Bronchial epithelial cell (primary cell): ENCODE measurements around the gene FABP1. TPM values are rescaled to one million over a fixed set of nuclear protein-coding genes. Genes with fewer than 3 reads are reported as not detected.

Experiments
- DNase-seq: peaks from one replicate; pipeline ENCODE4 v3.0.0-alpha.2; 2010; ENCODE audit warnings: low read depth
- FAIRE-seq: peaks from 2 replicates; lab custom pipeline; 2011; peaks lifted over from hg19 to GRCh38; lab: Jason Lieb, UNC
- H3K27me3 ChIP-seq: 2 replicates; pipeline ENCODE4 v1.5.1; 2011; ENCODE audit warnings: low read length; ENCODE audit not compliant: control insufficient read depth, insufficient read depth
- H3K36me3 ChIP-seq: 2 replicates; pipeline ENCODE4 v1.5.1; 2011; ENCODE audit warnings: low read length; ENCODE audit not compliant: control insufficient read depth, insufficient read depth
- H3K4me3 ChIP-seq: 2 replicates; pipeline ENCODE4 v1.5.1; 2011; ENCODE audit warnings: mild to moderate bottlenecking, low read depth, low read length, control low read depth
- total RNA-seq: library from RNA; depleted of rRNA; stranded (reverse); fragments of >200 nt; gene quantifications from 2 replicates; pipeline ENCODE4 v1.2.1, GENCODE V29; 2014
- TF ChIP-seq, protein P1 (sequence below): IDR thresholded peaks from 2 replicates; pipeline ENCODE4 v1.5.1; 2011; ENCODE audit warnings: mild to moderate bottlenecking, moderate library complexity, low read length, control low read depth, inconsistent platforms; ENCODE audit not compliant: insufficient read depth, severe bottlenecking

The FABP1 gene
- total RNA-seq, 1 donor from 2014 or later: not detected

DNA sequence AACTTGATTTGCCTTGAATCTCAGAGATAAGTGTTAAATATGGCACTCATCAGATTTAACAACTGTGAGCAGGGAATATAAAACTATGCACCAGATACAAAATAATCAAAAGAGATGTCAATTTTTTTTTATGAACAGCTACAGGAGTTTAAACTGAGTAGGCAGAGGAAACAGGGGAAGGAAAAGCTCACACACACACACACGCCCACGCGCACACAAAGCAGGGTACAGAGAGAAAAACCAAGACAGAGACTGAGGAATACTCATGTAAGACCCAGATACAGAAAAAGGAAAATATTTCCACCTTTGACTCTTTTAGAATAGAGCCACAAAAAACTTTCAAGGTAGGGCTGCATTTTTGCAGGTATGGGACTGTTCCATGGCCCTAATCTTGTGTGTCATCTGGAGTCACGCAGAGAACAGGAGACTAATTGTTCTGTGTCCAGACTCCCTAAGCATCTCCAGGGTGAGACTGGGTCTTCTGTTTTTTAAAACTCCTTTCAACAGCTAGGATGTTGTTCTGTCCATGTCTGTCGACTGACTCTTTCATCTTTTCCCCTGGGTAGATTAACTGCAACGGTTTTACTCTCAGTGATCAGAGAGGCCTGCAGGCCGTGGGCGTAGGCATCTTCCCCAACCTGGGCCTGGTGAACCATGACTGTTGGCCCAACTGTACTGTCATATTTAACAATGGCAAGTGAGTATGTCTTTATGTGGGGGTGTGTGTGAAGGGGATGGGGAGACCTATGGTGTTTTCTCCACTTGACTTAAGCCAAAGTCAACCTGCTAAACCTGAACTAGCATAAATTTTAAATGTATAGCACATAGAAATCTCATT, 37.2 kb downstream of the FABP1 start:
- Histone ChIP-seq H3K36me3 (no peaks in the 10 kb centered on the region), H3K4me3 (no peak overlapping the region), H3K27me3 (no peaks in the 10 kb centered on the region)
- TF ChIP-seq, protein P1, sequence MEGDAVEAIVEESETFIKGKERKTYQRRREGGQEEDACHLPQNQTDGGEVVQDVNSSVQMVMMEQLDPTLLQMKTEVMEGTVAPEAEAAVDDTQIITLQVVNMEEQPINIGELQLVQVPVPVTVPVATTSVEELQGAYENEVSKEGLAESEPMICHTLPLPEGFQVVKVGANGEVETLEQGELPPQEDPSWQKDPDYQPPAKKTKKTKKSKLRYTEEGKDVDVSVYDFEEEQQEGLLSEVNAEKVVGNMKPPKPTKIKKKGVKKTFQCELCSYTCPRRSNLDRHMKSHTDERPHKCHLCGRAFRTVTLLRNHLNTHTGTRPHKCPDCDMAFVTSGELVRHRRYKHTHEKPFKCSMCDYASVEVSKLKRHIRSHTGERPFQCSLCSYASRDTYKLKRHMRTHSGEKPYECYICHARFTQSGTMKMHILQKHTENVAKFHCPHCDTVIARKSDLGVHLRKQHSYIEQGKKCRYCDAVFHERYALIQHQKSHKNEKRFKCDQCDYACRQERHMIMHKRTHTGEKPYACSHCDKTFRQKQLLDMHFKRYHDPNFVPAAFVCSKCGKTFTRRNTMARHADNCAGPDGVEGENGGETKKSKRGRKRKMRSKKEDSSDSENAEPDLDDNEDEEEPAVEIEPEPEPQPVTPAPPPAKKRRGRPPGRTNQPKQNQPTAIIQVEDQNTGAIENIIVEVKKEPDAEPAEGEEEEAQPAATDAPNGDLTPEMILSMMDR: no peak
- FAIRE-seq (no peak), DNase-seq (no peak)

DNA sequence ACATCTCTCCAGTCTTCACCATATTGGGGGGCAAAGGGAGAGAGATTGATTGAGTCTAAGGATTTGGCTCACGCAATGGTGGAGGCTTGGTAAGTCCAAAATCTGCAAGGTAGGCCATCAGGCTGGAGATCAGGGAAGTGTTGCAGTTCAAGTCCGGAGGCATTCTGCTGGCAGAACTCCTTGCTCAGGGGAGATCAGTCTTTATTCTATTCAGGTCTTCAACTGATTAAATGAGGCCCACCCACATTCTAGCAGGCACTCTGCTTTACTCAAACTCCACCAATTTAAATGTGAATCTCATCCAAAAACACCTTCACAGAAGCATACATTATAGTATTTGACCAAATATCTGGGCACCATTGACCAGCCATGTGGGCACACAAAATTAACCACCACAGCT, 38.9 kb downstream of the FABP1 start:
- TF ChIP-seq, protein P1: no peak
- no peaks in the 10 kb centered on the region for H3K36me3 ChIP-seq
- H3K4me3 ChIP-seq: no peak overlapping the region
- DNase-seq (no peak), FAIRE-seq (no peak)
- no peaks in the 10 kb centered on the region for H3K27me3 ChIP-seq

DNA sequence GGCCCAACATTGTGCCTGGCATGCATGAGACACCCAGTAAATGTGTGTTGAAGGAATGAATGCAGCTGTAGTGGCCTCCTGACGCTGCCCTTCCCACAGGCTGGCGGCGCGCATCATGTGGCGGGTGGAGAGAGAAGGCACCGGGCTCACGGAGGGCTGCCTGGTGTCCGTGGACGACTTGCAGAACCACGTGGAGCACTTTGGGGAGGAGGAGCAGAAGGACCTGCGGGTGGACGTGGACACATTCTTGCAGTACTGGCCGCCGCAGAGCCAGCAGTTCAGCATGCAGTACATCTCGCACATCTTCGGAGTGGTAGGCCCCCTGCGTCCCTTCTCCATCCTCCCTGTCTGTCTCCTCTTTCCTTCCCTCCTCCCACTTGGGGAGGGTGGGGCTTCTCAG, 40.1 kb downstream of the FABP1 start:
- no peak for FAIRE-seq
- Histone ChIP-seq H3K36me3 (no peaks in the 10 kb centered on the region), H3K4me3 (no peak overlapping the region), H3K27me3 (no peaks in the 10 kb centered on the region)
- DNase-seq: no peak
- TF ChIP-seq, protein P1: no peak

DNA sequence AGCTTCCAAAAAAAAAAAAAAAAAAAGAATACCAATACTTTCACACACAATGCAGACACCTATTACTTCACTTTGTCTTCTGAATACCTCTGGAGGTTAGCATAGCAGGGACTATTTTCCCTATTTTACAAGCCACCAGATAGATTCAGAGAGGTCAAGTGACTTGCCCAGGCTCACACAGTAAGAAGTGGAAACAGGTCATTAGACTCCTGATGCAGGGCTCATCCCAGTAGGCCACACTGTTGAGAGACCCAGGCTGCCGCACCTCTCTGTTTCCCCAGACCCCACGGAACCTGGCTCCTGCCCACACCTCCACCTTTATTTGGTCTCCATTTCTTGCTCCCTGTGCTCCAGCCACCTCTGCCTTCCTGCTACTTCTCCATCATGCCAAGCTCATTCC, 40.8 kb downstream of the FABP1 start:
- no peak for FAIRE-seq
- no peaks in the 10 kb centered on the region for H3K27me3 ChIP-seq
- TF ChIP-seq, protein P1: no peak
- no peaks in the 10 kb centered on the region for H3K36me3 ChIP-seq
- no peak for DNase-seq
- no peak overlapping the region for H3K4me3 ChIP-seq

DNA sequence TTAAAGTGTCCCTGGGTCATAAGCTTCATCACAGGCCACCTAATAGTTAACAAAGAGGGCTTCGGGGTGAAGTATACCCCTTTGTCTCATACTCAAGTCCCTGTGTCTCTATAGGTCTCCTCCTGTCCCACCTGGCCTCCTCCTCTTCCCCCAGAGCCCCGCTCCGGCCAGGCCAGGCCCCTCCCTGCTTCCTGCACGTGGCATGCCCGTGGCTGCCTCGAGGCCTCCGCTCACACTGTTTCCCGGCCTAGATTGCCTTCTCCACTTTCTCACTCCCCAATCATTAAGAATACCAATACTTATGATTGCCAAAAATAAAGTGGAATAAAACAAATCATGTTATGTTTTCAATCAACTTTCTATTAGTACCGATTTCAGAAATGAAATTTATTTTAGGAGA, 41.5 kb downstream of the FABP1 start:
- Histone ChIP-seq H3K4me3 (no peak overlapping the region), H3K36me3 (no peaks in the 10 kb centered on the region), H3K27me3 (no peaks in the 10 kb centered on the region)
- FAIRE-seq (no peak), DNase-seq (no peak)
- TF ChIP-seq, protein P1: no peak
